WERI-Rb-1 (cell line): ENCODE measurements around the gene IGHMBP2.

Experiments used
- DNase-seq: peaks from one replicate; pipeline ENCODE4 v3.0.0-alpha.2; 2020
- H3K27ac ChIP-seq: fragments of 250-450 bp; sonication (Bioruptor Pico); 2 replicates; pipeline ENCODE4 v1.5.1; 2020; ENCODE audit warnings: mild to moderate bottlenecking, moderate library complexity
- H3K27me3 ChIP-seq: fragments of 250-450 bp; sonication (Bioruptor Pico); 2 replicates; pipeline ENCODE4 v1.5.1; 2021; ENCODE audit warnings: mild to moderate bottlenecking, low read depth, moderate library complexity; ENCODE audit not compliant: insufficient read depth, severe bottlenecking
- H3K36me3 ChIP-seq: fragments of 250-450 bp; sonication (Bioruptor Pico); 2 replicates; pipeline ENCODE4 v1.5.1; 2020; ENCODE audit warnings: mild to moderate bottlenecking, moderate library complexity
- H3K4me3 ChIP-seq: 2 replicates; pipeline ENCODE4 v1.5.1; 2011; ENCODE audit warnings: low read depth, mild to moderate bottlenecking, control low read depth, low read length
- H3K9me3 ChIP-seq: fragments of 250-450 bp; sonication (Bioruptor Pico); 2 replicates; pipeline ENCODE4 v1.5.1; 2021; ENCODE audit warnings: mild to moderate bottlenecking, moderate library complexity; ENCODE audit not compliant: severe bottlenecking
- CTCF ChIP-seq: IDR thresholded peaks from 2 replicates; pipeline ENCODE4 v1.5.1; 2011; ENCODE audit warnings: low read depth, mild to moderate bottlenecking, control low read depth, inconsistent platforms, low read length

Gene IGHMBP2

GRCh38 chr11:68868221-68868835 is 35.4 kb upstream of the IGHMBP2 start:
- Histone ChIP-seq H3K36me3 (no peaks in the 10 kb centered on the region), H3K4me3 (no peak overlapping the region), H3K9me3 (no peaks in the 10 kb centered on the region), H3K27ac (no peak overlapping the region), H3K27me3 (no peaks in the 10 kb centered on the region)
- no peak for TF ChIP-seq CTCF
- no peak for DNase-seq

GRCh38 chr11:68870470-68870869 is 33.2 kb upstream of the IGHMBP2 start:
- Histone ChIP-seq H3K36me3 (no peaks in the 10 kb centered on the region), H3K9me3 (no peaks in the 10 kb centered on the region), H3K27me3 (no peaks in the 10 kb centered on the region), H3K4me3 (peak overlapping the region; percentile 44), H3K27ac (no peak overlapping the region)
- no peak for DNase-seq
- TF ChIP-seq CTCF: no peak

GRCh38 chr11:68872216-68873003 is 31.3 kb upstream of the IGHMBP2 start:
- Histone ChIP-seq H3K27me3 (no peaks in the 10 kb centered on the region), H3K9me3 (no peaks in the 10 kb centered on the region), H3K4me3 (no peak overlapping the region), H3K36me3 (no peaks in the 10 kb centered on the region), H3K27ac (no peak overlapping the region)
- no peak for DNase-seq
- no peak for TF ChIP-seq CTCF

- Histone ChIP-seq H3K27me3 (no peaks in the 10 kb centered on the region), H3K36me3 (no peaks in the 10 kb centered on the region), H3K27ac (no peak overlapping the region), H3K4me3 (no peak overlapping the region), H3K9me3 (no peaks in the 10 kb centered on the region)
- DNase-seq: no peak
- TF ChIP-seq CTCF: no peak
Measured at GRCh38 chr11:68878022-68878421, 25.7 kb upstream of the IGHMBP2 start.

GRCh38 chr11:68880851-68881250 is 22.8 kb upstream of the IGHMBP2 start:
- Histone ChIP-seq H3K27ac (no peak overlapping the region), H3K4me3 (no peak overlapping the region), H3K27me3 (no peaks in the 10 kb centered on the region), H3K9me3 (no peaks in the 10 kb centered on the region), H3K36me3 (no peaks in the 10 kb centered on the region)
- no peak for DNase-seq
- TF ChIP-seq CTCF: no peak
